ENCODE measurements around the gene NUDT16L1. TPM values are rescaled to one million over a fixed set of nuclear protein-coding genes. Genes with fewer than 3 reads are reported as not detected.

The NUDT16L1 gene
- polyA plus RNA-seq, 6 donors from 2014 or later: 57.7 to 121 (median 76.4) TPM

DNA sequence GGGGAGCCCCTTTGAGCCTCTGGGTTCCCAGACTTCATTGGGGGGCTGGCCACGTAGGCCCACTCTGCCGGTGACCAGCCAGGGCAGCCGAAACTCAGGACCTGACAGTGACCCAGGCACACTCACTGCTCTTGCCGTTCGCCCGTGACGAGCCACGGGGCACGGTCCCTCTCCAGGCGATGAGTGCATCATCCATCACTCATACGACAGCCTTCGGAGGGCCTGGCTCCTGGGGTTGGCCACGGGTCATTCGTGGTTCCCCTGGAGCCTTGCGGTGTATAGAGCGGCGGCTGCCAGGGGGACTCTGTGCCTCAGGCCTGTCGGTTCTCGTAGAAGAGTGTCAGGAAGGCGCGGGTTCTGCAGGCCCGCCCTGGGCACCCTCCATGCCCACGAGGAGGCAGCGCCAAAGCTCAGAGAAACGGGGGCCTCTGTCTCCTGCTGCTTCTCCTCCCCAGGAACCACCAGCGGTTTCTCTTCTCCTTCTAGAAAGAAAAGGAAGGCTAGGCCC, 11.2 kb upstream of the NUDT16L1 start:
- Mint-ChIP-seq H3K36me3 (peaks cover 0 to 8% of the 10 kb centered on the region in 2 donors), H3K27me3 (no peaks in the 10 kb centered on the region), H3K4me3 (no peak overlapping the region), H3K4me1 (peaks cover 0 to 5% (median 0%) of the 10 kb centered on the region in 3 donors), H3K9me3 (no peaks in the 10 kb centered on the region), H3K27ac (no peak overlapping the region)
- ATAC-seq (ENCODE audit: low read depth in 2 of 2) (no peak), DNase-seq (no peak)

DNA sequence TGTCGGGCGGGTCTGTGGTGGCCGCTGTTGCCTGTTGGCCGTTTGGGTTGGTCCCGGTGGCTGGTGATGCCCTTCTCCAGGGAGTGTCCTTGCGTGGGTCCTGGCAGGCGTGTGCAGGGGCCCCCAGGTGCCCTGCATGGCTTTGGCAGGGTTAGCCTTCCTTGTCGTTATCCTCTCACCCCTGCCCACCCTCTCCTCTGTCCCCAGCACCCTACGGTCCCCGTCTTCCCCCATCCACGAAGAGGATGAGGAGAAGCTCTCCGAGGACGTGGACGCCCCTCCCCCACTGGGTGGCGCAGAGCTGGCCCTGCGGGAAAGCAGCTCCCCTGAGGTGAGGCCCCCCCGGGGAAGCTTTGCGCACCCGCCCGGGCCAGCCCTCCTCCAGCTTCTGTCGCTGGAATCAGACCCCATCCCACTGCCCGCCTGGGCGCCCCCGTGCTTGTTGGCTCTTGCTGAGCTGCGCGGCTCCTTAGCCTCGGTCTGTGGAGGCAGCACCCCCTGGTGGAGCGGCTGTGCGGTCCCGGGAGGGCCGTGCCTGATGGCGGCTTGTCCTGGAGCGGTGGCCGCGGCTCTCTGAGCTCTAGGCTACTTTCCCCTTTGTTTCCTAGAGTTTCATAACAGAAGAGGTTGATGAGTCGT, 10.6 kb upstream of the NUDT16L1 start:
- Mint-ChIP-seq H3K36me3 (peaks cover 0 to 8% of the 10 kb centered on the region in 2 donors), H3K27ac (no peak overlapping the region), H3K4me3 (no peak overlapping the region), H3K4me1 (peaks cover 0 to 5% (median 0%) of the 10 kb centered on the region in 3 donors), H3K27me3 (no peaks in the 10 kb centered on the region), H3K9me3 (no peaks in the 10 kb centered on the region)
- ATAC-seq (ENCODE audit: low read depth in 2 of 2) (peak in 1 of 2 donors; percentile 28), DNase-seq (no peak)

DNA sequence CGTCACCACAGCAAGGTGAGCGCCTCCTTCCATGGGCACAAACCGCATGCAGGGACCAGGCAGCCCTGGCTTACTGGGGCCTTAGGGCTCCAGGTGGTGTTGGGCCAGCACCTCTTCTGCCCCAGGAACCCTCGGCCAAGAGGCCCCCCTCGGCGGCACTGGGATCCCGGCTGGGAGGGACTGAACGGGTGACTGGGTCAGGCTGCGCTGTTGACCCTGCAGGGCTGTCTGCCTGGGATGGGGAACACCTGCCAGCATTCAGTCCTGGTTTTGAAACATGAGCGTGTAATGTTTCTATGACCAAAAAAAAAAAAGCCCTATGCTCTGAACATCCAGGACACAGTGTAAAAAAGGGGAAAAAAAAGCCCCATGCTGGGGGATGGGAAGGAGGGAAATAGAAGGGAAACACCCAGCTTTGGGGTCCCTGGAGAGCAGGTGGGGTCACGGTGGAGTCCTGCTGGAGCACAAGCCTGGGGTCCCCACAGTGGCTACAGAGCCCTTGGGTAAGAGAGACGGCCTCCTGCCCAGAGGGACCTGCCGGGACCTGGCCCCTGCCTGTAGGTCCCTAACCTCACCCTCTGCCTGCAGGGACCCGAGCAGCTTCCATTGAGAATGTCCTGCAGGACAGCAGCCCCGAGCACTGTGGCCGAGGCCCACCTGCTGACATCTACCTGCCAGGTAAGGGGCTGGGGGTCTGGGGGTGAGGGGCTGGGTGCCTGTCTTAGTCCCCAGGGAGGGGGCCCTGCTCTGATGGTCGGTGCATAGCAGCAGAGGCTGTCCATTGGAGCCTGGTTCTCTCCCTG, 9.9 kb upstream of the NUDT16L1 start:
- DNase-seq (no peak), ATAC-seq (ENCODE audit: low read depth in 2 of 2) (no peak)
- Mint-ChIP-seq H3K4me3 (no peak overlapping the region), H3K27me3 (no peaks in the 10 kb centered on the region), H3K4me1 (peaks cover 0 to under 1% (median 0%) of the 10 kb centered on the region in 3 donors), H3K36me3 (peaks cover 0 to 2% of the 10 kb centered on the region in 2 donors), H3K27ac (no peak overlapping the region), H3K9me3 (no peaks in the 10 kb centered on the region)

DNA sequence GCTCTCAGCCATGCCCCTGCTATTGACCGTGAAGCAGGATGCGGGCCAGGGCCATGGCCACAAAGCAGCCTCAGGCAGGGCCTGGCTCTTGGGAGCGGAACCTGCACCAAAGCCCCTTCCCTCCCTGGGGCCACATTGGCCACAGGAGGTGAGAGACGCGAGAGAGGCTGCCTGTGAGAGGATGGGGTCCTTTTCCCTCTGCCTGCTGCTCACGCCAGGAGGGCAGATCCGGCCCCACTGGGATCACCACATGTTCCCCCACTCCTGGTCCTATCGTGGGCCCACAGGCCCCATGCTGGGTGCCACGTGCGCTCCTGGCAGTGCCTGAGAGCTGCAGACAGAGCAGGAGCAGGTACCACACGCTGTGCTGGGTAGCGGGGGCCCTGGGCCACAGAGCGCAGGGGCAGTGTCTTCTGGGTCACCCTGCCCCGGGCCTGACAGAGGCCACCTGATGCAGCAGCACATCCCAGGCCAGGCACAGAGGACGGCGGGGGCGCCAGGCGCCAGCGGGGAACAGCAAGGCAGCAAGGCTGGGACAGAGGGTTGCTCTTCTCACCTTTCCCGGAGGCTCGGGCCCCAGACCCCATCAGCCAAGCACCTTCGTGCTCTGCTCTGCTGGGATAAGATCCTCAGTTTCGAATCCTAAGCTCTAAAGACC, 9.2 kb upstream of the NUDT16L1 start:
- ATAC-seq (ENCODE audit: low read depth in 2 of 2) (no peak), DNase-seq (no peak)
- no peak overlapping the region for H3K4me3 Mint-ChIP-seq
- H3K27me3 Mint-ChIP-seq: no peaks in the 10 kb centered on the region
- no peaks in the 10 kb centered on the region for H3K9me3 Mint-ChIP-seq
- no peaks in the 10 kb centered on the region for H3K4me1 Mint-ChIP-seq
- no peak overlapping the region for H3K27ac Mint-ChIP-seq
- H3K36me3 Mint-ChIP-seq: no peaks in the 10 kb centered on the region

DNA sequence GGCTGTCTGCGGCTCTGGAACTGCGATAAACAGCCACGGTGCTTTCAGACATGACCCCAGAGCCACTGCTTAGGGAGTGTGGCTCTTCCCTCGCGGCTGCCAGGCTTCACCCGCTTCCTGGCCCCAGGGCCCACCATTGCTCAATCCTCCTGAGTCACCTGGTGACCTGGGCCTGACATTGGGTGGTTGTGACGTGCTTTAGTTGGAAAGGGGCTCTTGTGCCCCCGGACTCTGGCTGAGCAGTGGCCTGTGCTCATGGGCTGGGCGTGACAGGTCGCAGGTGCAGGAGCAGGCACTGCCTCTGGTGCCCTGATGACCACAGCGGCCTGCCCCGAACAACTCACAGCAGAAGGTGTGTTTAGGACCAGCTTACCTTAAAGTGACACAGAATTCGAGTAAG, 8.6 kb upstream of the NUDT16L1 start:
- Mint-ChIP-seq H3K9me3 (no peaks in the 10 kb centered on the region), H3K27me3 (no peaks in the 10 kb centered on the region), H3K36me3 (no peaks in the 10 kb centered on the region), H3K4me1 (no peaks in the 10 kb centered on the region), H3K27ac (peak overlapping the region in 1 of 6 donors; percentile 15), H3K4me3 (peak overlapping the region in 1 of 8 donors; percentile 53)
- DNase-seq (no peak), ATAC-seq (ENCODE audit: low read depth in 2 of 2) (no peak)

DNA sequence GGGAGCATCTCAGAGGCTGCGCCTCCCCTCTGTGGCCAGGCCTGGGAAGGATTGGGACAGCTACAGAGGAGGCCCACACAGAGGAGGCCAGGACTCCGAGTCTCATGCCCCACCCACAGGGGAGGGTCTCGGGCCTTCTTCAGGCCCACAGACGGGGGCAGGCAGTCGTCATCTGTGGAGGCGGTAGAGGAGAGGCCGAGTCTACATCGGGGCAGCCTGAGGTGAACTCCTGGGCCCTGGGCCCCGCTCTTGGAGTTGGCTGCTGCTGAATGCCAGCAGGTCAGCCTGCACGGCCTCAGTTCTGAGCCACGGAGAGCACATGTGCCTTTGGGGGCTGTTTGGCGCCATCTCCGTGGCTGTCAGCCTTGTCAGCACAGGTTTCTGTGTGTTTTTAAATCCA, 8.1 kb upstream of the NUDT16L1 start:
- no peaks in the 10 kb centered on the region for H3K27me3 Mint-ChIP-seq
- H3K9me3 Mint-ChIP-seq: no peaks in the 10 kb centered on the region
- no peak for ATAC-seq (ENCODE audit: low read depth in 2 of 2)
- peak overlapping the region in 1 of 8 donors; percentile 42 for H3K4me3 Mint-ChIP-seq
- peak overlapping the region in 3 of 6 donors; percentile 15 to 28 (median 25) for H3K27ac Mint-ChIP-seq
- DNase-seq: no peak
- H3K4me1 Mint-ChIP-seq: no peaks in the 10 kb centered on the region
- no peaks in the 10 kb centered on the region for H3K36me3 Mint-ChIP-seq

DNA sequence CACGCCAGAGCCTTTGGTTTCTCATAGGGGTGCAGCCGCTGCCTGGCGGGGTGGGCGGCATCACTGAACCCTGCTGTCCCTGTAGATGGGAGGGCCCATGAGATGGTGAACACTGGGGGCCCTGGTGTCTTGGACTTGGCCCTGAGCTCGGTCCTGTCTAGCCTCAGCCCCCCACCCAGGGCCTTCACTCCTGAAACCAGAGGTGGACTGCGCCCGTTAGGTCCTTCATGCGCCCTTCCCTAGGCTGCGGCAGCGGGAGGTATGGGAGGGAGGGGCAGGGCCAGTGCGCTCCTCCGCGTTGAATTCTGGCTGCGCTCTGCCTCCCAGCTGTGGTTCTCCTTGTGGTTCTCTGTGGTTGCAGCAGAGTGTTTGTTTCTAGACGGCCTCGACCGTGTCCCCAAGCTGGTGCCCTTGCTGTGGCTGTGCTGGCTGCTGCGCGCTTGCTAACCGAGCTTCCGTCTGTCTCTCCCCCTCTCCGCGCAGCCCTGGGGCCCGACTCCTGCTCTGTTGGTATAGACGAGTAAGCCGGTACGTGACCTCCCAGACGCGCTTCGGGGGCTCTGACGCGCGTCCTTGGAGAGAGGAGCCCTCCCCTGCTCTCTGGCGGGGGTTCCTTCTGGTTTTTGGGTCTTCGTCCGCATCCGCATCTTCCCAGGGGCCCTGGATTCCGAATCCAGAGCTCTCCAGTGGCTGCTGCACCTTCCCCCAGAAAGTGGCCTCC, 7.4 kb upstream of the NUDT16L1 start:
- Mint-ChIP-seq H3K4me3 (no peak overlapping the region), H3K9me3 (no peaks in the 10 kb centered on the region), H3K27me3 (no peaks in the 10 kb centered on the region), H3K27ac (peak overlapping the region in 1 of 6 donors; percentile 26), H3K4me1 (no peaks in the 10 kb centered on the region), H3K36me3 (no peaks in the 10 kb centered on the region)
- DNase-seq (no peak), ATAC-seq (ENCODE audit: low read depth in 2 of 2) (no peak)

DNA sequence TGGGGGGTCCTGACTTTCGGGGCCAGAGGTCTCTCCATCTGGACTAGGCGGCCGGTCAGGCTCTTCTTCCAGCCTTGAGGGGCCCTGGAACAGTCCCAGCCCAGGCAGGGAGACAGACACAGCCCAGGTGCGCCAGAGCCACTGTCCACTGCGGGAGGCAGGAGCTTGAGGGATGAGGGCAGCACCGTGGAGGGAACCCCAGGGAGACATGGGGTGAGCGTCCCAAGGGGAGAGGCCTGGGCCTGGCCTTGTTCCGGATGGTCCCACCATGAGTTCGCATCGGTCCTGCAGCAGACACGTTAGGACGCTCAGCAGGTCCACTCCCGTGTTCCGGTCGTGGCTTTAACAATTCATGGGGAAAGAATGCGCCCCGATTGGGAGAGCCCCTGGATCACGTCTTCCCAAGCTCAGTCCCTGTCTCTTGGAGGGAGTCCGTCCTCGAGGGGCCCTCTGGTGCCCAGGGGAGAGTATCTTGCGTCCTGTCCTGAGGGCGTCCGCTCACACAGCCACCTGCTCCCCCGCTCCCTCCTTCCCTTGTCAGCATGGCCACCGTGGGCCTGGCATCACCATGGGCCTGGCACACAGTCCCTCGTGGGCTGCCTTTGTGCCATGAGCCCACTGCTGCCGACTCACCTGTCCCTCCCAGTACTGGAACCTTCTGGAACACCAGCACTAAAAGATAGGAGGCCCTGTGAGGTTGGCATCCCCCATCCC, 6.7 kb upstream of the NUDT16L1 start:
- H3K9me3 Mint-ChIP-seq: no peaks in the 10 kb centered on the region
- no peaks in the 10 kb centered on the region for H3K36me3 Mint-ChIP-seq
- DNase-seq (no peak), ATAC-seq (ENCODE audit: low read depth in 2 of 2) (no peak)
- no peaks in the 10 kb centered on the region for H3K27me3 Mint-ChIP-seq
- peak overlapping the region in 1 of 8 donors; percentile 55 for H3K4me3 Mint-ChIP-seq
- peak overlapping the region in 1 of 6 donors; percentile 63 for H3K27ac Mint-ChIP-seq
- peaks cover 0 to 2% (median 0%) of the 10 kb centered on the region in 3 donors for H3K4me1 Mint-ChIP-seq

DNA sequence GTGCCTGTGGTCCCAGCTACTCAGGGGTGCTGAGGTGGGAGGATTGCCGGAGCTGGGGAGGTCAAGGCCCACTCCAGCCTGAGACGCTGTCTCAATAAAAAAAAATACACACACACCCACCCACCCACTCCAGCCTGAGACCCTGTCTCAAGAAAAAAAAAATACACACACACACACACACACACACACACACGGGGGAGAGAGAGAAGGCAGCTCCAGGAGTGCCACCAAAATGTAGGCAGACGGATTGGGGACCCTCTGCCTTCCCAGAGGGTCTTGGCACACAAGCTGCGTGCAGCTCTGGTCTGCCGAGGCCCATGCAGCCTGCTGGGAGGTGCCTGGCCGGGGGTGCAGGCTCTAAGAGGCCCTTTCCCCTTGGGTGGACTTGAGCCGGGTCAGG, 5.9 kb upstream of the NUDT16L1 start:
- H3K4me3 Mint-ChIP-seq: no peak overlapping the region
- H3K27me3 Mint-ChIP-seq: no peaks in the 10 kb centered on the region
- DNase-seq: no peak
- no peaks in the 10 kb centered on the region for H3K36me3 Mint-ChIP-seq
- no peak overlapping the region for H3K27ac Mint-ChIP-seq
- ATAC-seq (ENCODE audit: low read depth in 2 of 2): no peak
- H3K9me3 Mint-ChIP-seq: no peaks in the 10 kb centered on the region
- peaks cover 3 to 5% (median 3%) of the 10 kb centered on the region in 3 donors for H3K4me1 Mint-ChIP-seq

DNA sequence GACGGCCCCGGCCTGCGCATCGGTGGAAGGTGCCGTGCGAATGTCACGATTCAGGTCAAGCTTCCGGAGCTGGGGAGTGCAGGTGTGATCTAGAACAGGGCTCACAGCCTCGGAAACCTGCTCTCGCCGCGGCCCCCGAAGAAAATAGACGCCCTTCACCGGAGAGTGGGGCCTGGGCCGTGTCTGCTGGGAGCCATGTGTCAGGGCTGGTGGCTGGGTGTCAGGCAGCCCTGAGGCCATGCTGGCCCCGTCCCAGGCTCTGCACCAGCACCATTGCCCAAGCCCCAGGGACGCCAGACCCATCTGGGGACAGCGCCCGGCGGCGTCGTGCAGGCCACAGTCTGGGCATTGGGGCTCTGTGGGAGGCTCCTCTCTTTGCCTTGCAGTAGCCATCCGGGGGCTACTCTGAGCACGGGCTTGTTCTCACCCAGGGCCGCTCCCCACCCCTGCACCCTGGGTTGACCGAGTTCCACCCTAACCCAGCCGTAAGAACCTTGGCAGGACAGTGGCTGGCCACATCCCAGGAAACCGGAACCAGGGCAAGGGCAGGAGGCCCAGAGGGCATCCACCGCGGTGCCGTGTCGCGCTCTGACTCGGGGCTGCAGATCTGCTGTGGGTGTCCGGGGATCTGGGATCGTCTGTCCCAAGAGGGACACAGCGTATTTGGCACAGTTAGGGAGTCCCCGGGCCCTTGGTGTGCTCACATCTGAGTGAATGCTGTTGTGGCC, 5.3 kb upstream of the NUDT16L1 start:
- no peak for ATAC-seq (ENCODE audit: low read depth in 2 of 2)
- H3K27ac Mint-ChIP-seq: peak overlapping the region in 1 of 6 donors; percentile 52
- peaks cover 6 to 10% (median 9%) of the 10 kb centered on the region in 3 donors for H3K4me1 Mint-ChIP-seq
- DNase-seq: no peak
- H3K4me3 Mint-ChIP-seq: no peak overlapping the region
- no peaks in the 10 kb centered on the region for H3K36me3 Mint-ChIP-seq
- no peaks in the 10 kb centered on the region for H3K9me3 Mint-ChIP-seq
- no peaks in the 10 kb centered on the region for H3K27me3 Mint-ChIP-seq

DNA sequence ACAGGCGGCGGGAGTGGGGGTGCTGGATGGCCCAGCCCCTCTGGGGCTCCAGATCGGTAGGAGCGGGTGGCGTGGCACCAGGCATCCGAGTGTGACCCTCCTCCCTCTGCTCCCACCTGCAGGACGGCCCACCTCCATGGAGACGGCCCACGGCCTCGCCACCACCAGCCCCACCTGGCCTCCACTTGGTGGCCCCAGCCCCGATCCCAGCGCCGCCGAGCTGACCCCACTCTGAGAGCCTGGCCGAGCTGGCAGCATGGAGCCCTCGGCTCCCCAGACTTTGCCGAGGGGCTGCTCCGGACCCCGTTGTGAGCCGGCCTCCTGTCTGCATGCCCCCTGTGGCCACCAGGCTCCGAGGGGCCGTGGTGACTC, 4.7 kb upstream of the NUDT16L1 start:
- Mint-ChIP-seq H3K4me1 (peaks cover 6 to 12% (median 12%) of the 10 kb centered on the region in 3 donors), H3K36me3 (no peaks in the 10 kb centered on the region), H3K9me3 (no peaks in the 10 kb centered on the region), H3K27ac (no peak overlapping the region), H3K27me3 (no peaks in the 10 kb centered on the region), H3K4me3 (no peak overlapping the region)
- DNase-seq: no peak
- ATAC-seq (ENCODE audit: low read depth in 2 of 2): no peak

DNA sequence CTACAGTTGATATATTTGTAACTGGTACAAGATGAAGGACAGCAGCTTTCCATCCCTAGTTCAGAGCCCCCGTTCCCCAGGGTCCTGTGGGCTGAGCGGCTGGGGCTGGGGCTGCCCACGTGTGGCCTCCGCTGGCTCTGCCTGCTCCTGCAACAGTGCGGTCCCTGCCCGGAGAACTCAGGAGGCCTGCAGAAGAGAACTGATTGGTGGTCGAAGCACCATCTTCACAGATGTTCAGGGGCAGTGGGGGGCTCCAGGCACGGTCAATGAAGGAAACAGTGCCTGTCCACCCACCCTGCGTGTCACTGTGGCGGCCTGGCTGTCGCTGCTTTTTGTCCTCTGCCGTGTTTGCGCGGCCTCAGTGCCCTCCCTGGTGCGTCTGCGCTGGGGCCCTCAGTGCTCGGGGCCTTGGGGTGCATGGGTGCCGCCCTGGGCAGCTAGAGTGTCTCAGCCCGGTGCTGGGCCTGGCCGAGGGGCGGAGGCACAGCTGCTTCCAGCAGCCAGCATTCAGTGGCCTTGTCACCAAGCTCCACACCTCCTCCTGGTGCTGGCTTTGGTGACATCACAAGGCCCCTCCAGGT, 4.2 kb upstream of the NUDT16L1 start:
- Mint-ChIP-seq H3K9me3 (no peaks in the 10 kb centered on the region), H3K27me3 (no peaks in the 10 kb centered on the region), H3K4me1 (peaks cover 6 to 12% (median 12%) of the 10 kb centered on the region in 3 donors), H3K36me3 (no peaks in the 10 kb centered on the region), H3K4me3 (no peak overlapping the region), H3K27ac (no peak overlapping the region)
- DNase-seq (no peak), ATAC-seq (ENCODE audit: low read depth in 2 of 2) (no peak)

Measured in naive B cell (primary cell).